ENCODE data around the gene APBB3.

DNA sequence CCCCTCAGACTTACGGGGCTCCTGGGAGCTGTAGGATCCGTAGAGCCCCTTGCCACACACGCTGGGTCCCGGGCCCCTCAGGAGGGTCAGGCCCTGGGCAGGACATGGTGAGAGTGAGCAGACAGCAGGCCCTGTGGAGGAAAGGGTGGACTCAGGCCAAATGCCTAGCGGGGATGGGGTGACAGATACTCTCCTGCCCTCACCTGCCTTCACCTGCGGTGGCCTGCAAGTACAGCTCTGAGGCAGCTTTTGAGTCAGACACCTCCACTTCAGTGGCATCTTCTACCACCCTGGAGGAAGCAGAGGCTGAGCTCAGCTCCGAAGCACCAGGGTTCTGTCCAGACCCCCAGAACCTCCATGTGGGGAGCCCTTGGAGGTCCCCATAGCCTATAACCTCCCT lies 26.5 kb upstream of the APBB3 start:
- no peak for TF ChIP-seq EP300 (IDR thresholded peaks at IDR 0.05)
- TF ChIP-seq, protein P1, sequence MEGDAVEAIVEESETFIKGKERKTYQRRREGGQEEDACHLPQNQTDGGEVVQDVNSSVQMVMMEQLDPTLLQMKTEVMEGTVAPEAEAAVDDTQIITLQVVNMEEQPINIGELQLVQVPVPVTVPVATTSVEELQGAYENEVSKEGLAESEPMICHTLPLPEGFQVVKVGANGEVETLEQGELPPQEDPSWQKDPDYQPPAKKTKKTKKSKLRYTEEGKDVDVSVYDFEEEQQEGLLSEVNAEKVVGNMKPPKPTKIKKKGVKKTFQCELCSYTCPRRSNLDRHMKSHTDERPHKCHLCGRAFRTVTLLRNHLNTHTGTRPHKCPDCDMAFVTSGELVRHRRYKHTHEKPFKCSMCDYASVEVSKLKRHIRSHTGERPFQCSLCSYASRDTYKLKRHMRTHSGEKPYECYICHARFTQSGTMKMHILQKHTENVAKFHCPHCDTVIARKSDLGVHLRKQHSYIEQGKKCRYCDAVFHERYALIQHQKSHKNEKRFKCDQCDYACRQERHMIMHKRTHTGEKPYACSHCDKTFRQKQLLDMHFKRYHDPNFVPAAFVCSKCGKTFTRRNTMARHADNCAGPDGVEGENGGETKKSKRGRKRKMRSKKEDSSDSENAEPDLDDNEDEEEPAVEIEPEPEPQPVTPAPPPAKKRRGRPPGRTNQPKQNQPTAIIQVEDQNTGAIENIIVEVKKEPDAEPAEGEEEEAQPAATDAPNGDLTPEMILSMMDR (IDR thresholded peaks at IDR 0.05): no peak

Measured in tibial nerve (tissue), 4 donors.